ENCODE data around the gene ALAD. TPM values are rescaled to one million over a fixed set of nuclear protein-coding genes. Genes with fewer than 3 reads are reported as not detected.
A peak's percentile ranks its signal among the peaks of the same experiment; 100 is the strongest.

The ALAD gene
- total and polyA plus RNA-seq, 2 of the 13 experiments (the other 11 are each of a cell fraction or from before 2014, with no cell fraction given), result 21.8 to 30.1 TPM

- no peak for TF ChIP-seq CSRNP2 (CRISPR knock-in tag; conservative IDR thresholded peaks at IDR 0.05; ENCODE audit: low read depth)
- peak; percentile 65 for TF ChIP-seq ISL2 (CRISPR knock-in tag; IDR thresholded peaks at IDR 0.05)
- TF ChIP-seq ZNF335 (CRISPR knock-in tag; IDR thresholded peaks at IDR 0.05), result no peak
- peak; percentile 16; the same call in 1 of the 2 replicates for TF ChIP-seq ZNF441 (CRISPR knock-in tag; IDR thresholded peaks at IDR 0.05; ENCODE audit: borderline replicate concordance)
- 0 out of 2 replicates have a peak, but pooled peaks have one; percentile 44 for TF ChIP-seq MAZ (IDR thresholded peaks at IDR 0.05; ENCODE audit: borderline replicate concordance, low read depth, low read length)
- peak; percentile 92 for TF ChIP-seq MAZ (CRISPR knock-in tag; IDR thresholded peaks at IDR 0.05; ENCODE audit: low read depth)
- TF ChIP-seq LRRFIP1 (CRISPR knock-in tag; conservative IDR thresholded peaks at IDR 0.05), result no peak
- TF ChIP-seq SMAD1 (CRISPR knock-in tag; IDR thresholded peaks at IDR 0.05; ENCODE audit: borderline replicate concordance, low read depth), result 0 out of 2 replicates have a peak, but pooled peaks have one; percentile 73
- TF ChIP-seq FOXP1 (IDR thresholded peaks at IDR 0.05), result no peak
- TF ChIP-seq FOXP1 (CRISPR knock-in tag; IDR thresholded peaks at IDR 0.05), result no peak
- TF ChIP-seq ZNF253 (CRISPR knock-in tag; IDR thresholded peaks at IDR 0.05; ENCODE audit: borderline replicate concordance), result no peak
- TF ChIP-seq TFDP2 (CRISPR knock-in tag; IDR thresholded peaks at IDR 0.05), result peak; percentile 37; the same call in 1 of the 2 replicates
- TF ChIP-seq ZNF790 (CRISPR knock-in tag; IDR thresholded peaks at IDR 0.05; ENCODE audit: borderline replicate concordance), result no peak
- peak; percentile 71 for TF ChIP-seq ZIK1 (CRISPR knock-in tag; IDR thresholded peaks at IDR 0.05; ENCODE audit: borderline replicate concordance, low read depth)
- TF ChIP-seq ZNF674 (CRISPR knock-in tag; IDR thresholded peaks at IDR 0.05; ENCODE audit: low read depth), result no peak
- peak; percentile 87 for TF ChIP-seq HNRNPLL (IDR thresholded peaks at IDR 0.05; ENCODE audit: low read depth, low read length, poor library complexity, severe bottlenecking)
- TF ChIP-seq ZNF557 (CRISPR knock-in tag; IDR thresholded peaks at IDR 0.05), result 0 out of 2 replicates have a peak, but pooled peaks have one; percentile 52
- TF ChIP-seq YY1 (IDR thresholded peaks at IDR 0.05; ENCODE audit: insufficient read depth, insufficient replicate concordance, low read depth, low read length), result peak; percentile 55
- peak; percentile 82; the same call in 1 of the 2 replicates for TF ChIP-seq YEATS2 (CRISPR knock-in tag; IDR thresholded peaks at IDR 0.05; ENCODE audit: borderline replicate concordance)
- TF ChIP-seq ZFX (CRISPR knock-in tag; IDR thresholded peaks at IDR 0.05; ENCODE audit: low read depth), result peak; percentile 86
- TF ChIP-seq SRF (IDR thresholded peaks at IDR 0.05; ENCODE audit: low read depth, low read length), result no peak; the same call in 1 of the 2 replicates
- no peak for TF ChIP-seq JUN (CRISPR knock-in tag; IDR thresholded peaks at IDR 0.05)
- no peak for TF ChIP-seq ADNP (CRISPR knock-in tag; IDR thresholded peaks at IDR 0.05)
- TF ChIP-seq JDP2 (CRISPR knock-in tag; IDR thresholded peaks at IDR 0.05; ENCODE audit: borderline replicate concordance), result no peak
- no peak for TF ChIP-seq CC2D1A (CRISPR knock-in tag; IDR thresholded peaks at IDR 0.05)
- no peak for TF ChIP-seq HCFC1 (IDR thresholded peaks at IDR 0.05; ENCODE audit: low read depth, low read length)
- TF ChIP-seq ZNF720 (CRISPR knock-in tag; IDR thresholded peaks at IDR 0.05), result no peak
Observed at GRCh38 chr9:113401027-113401792, at the start of gene ALAD (continued).

Data from HepG2 (cell line).